Fibroblast of the conjunctiva (primary cell): ENCODE results near the gene F2RL2.

Source experiments
- DNase-seq: peaks from one replicate; pipeline ENCODE4 v3.0.0-alpha.2; 2010; ENCODE audit warnings: low read depth

F2RL2 gene

GRCh38 chr5:76583163-76584047, 39.8 kb downstream of the F2RL2 start:
- DNase-seq = no peak

DNA sequence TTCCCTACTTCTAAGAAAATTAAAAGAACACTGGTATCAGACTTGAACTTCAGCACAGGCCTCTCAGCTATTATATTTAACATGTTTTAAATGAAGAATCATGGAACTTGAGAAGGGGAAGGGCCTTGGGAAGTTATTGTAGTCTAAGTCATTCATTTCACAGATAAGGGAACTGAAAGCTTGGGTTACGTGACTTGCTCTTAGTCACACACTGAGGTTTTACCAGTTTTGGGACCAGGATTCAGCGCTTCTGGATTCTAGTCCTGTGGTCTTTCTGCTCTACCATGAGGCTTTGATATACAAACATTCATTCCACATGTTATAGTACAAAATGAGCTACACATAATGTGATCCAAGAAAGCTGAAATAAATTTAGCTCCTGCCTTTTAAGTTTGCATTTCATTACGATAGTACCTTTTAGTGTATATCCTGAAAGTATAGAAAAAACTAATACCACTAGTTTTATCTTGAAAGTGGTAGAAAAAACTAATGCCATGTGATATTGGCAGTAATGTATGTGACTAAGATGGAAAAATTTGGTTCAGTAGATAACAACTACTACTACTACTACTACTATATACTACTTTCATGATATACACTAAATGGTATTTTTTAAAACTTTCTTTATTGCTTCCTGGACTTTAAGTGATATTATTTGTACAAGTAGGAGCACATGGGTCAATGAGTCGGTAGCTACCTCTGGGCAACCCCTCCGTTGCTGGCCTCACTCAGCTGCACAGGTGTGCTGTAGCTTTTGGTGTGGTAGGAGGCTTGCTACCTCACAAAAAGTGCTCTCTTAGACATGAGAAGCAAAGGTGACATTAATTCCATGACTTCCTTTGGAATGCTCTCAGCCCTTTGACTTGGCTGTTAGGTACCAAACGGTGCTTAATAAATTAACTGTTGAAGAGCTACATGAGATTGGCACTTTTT, 40.7 kb downstream of the F2RL2 start:
- no peak for DNase-seq

- DNase-seq = no peak
These were observed 42.2 kb downstream of the F2RL2 start for GRCh38 chr5:76580981-76581380.

GRCh38 chr5:76579166-76579937, 43.9 kb downstream of the F2RL2 start:
- DNase-seq = no peak

DNA sequence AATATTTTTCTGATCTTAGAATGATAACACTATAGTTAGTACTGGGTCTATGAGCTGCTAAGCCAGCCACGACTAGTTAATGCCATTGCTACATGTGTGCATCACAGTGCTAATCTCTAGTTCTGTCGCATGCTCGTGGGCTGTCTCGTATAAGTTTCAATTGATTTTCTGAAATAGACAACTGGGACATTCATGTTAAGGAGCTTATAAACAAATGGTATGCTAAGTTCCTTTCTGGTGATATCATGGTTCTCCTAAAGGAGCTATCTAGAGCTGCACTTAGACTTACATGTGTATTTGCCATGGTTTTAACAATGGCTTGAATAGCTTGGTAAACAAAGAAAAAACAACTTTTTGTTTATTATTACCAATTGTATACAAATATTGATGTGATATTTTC, 46.2 kb downstream of the F2RL2 start:
- DNase-seq = no peak

DNA sequence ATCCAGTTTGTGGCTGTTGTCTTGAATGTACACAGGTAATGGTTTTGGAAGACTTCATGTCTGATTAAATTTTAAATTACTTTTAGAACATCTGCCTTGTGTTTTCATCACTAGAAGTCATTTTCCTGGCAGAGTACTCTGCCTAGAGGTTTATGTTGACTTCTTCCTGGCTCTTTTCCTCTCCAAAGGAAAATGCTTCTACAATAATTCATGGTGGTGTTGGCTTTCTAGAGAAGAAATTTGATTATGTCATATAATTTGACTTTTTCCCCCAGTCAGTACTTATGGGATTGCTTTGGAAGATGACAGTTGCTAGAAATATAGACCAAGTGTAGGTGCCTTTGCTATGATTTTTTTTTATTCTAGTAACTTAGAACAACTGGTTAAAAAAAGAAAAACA, 46.8 kb downstream of the F2RL2 start:
- no peak for DNase-seq

GRCh38 chr5:76571559-76571958, 51.6 kb downstream of the F2RL2 start:
- no peak for DNase-seq

GRCh38 chr5:76570153-76570552, 53.0 kb downstream of the F2RL2 start:
- DNase-seq = no peak
